GM21423 (cell line): ENCODE data around the gene ABL1.

Source experiments
- ATAC-seq: cut with Tn5 transposase; IDR thresholded peaks from one replicate; pipeline ENCODE4 v1.9.1; 2021; ENCODE audit warnings: mild to moderate bottlenecking, moderate library complexity; ENCODE audit not compliant: unreplicated experiment

ABL1 gene

DNA sequence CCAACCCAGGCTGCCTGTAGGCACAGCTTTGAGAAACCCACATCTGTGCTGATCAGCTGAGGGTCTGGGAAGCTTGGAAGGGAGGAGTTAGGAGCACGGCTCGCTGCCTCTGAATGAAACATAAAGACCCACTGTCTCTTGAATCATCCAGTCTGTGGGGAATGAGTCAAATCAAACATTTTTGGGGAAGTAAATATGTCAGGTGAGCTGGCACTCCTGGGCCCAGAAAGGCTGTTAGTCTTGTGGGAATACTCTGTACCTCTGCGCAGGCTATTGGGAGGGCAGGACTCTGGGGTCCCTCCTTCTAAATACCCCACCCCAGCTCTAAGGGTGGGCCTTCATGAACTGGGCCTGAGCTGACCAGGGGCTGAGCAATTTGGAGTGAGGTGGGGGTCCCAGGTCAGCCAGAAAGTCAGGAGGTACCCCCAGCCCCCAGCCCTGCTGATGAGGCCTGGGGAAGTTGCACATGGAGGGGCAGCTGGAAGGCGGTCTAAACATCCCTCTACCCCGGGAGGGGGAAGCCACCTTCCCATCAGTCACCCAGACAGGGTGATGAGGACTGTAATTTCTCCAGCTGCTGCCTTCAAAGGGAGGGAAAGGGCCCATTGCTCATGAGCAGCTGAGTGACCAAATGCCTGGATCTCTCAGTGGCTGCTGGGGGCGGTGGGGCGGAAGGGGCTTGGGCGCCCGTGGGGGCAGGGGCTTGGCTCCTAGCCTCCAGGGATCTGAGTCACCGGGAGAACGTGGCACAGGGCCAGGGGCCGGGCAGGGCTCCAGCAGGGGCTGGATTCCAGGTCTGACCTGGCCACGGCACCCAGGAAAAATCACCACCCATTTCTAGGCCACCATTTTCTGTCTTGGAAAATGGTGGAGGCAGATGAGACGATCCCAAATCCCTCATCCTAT is 93.2 kb downstream of the ABL1 start:
- ATAC-seq = no peak

DNA sequence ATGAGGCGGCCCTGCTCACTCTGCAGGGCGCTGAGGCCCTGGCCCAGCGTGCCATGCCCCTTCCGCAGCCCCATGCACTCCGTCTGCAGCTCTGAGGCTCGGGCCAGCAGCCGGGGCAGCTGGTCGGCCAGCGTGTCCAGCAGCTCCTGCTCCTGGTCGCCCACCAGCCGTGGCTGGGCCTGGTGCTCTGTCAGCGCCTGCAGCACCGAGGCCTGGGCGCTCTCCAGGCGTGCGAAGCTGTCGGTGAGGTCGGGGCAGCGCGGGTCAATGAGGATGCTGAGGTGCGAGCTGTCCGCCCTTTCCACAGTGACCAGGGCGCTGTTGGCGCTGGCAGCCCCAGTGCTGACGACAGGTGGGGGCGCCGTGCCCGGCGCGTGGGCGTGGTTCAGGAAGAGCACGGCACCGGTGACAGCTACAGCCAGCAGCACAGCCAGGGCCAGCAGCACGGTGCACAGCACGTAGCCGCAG is 94.6 kb downstream of the ABL1 start:
- ATAC-seq = no peak

DNA sequence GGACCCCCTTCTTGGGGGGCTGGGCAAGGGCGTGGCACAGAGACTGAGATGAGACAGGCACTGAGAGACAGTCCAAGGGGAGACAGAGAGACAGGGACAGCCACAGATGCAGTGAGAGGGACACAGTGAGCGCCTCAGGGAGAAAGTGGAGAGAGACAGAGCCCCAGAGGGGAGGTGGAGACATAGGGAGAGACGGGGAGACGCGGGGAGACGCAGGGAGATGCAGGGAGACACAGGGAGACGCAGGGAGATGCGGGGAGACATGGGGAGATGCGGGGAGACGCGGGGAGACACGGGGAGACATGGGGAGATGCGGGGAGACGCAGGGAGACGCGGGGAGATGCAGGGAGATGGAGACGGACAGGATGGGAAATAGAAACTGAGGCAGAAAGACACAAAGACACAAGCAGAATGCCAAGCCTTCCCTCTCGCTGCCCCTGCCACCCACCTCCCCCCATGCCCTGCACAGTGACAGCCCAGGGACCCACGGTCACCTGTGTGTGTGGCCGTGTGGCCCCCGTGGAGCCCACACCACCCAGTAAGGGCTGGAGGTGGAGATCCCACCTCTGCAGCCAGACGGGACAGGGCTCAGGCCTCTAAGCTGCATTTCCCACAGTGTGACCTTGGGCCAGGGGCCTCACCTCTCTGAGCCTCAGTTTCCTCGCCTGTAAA is 95.2 kb downstream of the ABL1 start:
- ATAC-seq = no peak

DNA sequence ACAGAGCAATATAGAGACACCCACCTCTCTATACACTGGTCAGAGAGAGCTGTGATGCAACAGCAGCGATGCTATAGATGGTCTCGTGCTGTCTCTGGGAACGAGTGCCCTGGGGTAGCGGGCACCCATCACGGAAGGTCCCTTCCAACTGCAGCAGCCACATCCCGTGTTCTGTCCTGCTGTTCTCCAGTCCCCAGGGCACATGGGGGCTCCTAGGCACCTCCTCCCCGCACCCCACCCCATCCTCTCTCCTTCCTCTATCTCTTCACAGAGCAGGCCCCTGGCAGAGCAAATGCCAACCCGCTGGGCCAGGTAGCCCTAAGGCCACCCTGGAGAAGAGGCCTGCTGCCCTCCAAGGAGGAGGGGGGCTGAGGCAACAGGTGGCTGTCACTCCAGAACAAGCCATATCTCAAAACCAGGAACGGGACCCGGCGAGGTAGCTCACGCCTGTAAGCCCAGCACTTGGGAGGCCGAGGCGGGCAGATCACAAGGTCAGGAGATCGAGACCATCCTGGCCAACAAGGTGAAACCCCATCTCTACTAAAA is 95.8 kb downstream of the ABL1 start:
- no peak for ATAC-seq

DNA sequence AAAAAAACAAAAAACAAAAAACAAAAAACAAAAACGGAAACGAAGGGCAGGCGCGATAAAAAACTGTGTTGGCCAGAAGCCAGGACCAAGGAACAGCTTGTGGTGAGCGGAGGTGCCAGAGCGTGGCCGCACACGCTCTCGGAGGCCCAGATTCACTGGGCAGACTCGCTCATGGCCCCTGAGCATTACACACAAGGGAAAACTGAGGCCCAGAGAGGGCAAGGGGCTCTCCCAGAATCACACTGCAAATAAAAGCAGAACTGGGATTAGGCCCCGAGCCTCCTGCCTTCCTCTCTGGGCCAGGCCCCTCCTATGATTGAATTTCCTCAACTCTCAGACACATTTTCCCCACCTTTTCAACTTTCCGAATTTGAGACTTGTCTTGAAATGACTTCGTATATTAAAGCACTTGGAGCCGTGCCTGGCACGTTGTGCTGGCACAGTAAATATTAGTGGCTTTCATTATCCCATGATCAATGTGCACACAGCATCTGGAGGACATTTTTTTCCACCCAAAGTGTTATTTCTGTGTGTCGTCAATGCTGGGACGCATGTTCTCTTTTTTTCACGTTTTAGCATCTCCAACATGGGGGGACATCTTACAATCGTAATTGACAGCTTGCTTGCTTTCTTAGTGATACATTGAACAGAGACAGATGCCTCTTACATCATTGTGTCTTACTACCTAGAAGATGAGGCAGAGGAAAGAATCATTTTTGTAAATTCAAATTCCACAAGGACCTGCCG is 96.6 kb downstream of the ABL1 start:
- no peak for ATAC-seq

DNA sequence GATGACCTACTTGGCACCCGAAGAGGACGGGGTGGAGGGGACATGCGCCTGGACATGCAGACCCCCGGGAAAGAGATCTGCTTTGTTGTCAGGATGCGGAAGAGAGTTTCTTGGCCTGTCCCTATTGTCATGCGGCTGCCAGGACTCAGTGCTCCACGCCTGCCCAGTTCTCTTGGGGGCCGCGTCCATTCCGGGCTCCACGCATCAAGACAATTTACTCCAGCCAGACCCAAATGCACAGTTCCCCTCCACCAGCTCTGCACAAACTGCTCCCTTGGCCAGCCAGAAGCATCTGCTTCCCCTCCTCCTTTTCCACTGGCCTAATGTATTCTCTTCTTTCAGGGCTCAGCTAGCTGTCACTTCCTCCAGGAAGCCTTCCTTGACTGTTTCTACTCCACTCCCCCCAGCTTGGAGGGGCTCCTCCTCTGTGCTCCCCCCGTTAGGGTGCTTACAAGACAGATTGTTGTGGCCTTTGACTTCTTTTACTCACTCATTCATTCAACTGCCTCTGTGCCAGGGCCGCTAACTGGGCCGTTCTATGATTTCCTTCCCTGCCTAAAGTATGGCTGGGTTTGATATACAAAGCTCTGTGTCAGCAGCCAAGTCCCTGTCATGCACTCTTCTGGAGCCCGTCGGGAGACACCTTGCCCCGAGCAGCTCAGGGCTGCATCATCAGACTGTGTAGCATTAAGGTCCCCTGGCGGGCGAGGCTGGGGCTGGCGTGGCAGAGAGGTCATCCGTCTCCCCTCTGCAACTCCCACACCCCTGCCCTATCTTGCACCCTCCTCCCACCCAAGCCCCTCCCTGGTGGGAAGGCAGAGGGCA is 97.4 kb downstream of the ABL1 start:
- no peak for ATAC-seq

DNA sequence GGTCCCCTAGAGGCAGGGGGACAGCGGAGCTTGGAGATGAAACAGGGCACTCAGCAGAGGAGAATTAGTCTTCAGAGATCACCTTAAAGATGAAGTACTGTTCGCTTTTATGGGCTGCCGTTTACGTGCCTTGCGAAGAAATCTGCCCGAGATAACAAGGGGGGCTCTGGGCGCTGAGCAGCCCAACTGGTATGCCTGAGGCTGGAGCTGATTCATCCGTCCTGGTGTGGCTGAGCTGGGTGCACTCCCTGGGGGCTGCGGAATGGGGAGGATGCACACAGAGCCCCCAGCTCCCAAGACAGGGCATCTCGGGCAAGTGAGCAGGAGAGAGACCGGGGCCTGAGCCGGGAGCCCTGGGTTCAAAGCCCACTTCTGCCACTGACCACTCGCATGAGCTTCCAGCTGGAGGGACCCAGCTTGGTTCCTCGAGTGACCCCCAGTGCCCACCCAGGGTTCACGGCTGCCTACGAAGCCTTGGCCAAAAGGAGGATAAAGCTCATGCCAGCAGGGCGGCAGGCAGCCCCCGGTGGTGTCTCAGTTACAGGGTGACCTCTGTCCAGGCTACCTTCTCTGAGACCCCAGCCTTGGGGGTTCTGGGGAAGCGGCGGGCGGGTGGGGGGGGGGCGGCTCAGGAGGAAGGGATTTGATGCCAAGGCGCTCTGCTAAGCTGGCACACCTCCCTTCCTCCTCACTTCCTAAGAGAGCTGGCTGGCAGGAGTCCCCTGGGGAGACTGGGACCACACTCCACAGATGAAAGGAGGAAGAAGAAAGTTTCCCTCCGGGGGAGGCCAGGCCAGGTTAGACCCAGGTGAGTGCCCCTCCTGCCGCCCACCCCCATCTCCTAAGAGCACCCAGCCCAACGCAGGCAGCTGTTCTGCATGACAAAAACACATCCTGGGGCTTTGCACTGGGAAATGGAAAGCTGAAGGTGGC is 98.3 kb downstream of the ABL1 start:
- ATAC-seq = no peak

DNA sequence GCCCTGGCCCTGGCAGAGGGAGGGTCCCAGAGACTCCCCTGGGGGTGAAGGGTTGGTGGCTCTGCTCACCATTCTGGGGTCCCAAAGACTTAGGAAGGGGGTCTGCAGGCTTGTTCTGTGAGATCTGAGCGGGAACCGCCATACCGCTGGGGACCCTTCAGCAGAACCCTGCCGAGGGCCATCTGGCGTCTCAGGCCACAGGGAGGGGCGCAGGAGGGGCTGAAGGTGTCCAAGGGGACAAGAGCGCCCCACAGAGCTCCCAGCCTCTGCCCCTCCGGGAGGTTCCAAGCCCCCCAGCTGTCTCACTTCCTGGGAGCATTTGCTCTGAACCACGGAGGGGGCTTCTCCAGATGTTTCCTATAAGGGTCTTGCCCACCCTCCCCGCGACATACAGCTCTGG is 99.2 kb downstream of the ABL1 start:
- no peak for ATAC-seq

DNA sequence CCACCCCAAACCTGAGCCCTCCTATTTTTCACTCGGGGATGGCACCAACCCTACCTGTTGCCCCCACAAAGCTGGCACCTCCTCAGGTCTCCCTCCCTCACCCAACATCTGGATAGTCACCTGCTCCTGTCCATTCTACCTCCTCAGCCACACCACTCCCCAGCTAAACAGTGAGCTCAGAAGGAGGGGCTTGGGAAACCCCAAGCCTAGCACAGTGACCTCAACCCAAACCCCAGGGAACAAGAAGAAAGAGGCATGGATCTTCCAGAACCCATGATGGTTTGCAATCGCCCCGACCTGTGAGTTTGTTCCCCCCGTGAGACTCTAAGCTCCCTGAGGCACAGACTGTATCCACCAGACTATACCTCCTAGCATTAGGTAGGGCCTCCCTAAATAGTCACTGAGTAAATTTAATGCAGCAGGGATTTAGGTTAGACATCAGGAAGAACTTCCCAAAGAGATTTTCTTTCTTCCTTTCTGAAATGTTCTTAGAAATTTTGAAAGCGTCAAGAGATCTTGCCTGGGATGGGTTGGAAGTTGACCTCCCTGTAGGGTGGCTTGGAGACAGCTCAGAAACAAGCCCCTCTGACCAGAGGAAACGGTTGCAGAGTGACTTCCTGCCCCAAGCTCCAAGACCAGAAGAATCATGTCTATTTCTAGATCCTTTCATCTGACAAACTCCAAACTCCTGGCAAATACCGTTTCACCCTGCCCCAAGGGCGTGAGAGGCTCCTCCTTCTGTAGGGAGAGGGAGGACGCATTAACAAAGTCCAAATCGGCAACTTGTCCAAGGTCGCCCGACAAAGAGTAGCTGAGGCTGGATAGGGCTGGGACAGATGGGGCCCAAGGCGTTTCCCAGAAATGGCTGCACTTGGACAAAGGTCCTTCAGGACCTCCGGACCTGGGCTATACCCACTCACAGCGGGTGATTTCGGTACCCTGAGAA is 99.9 kb downstream of the ABL1 start:
- ATAC-seq = no peak

DNA sequence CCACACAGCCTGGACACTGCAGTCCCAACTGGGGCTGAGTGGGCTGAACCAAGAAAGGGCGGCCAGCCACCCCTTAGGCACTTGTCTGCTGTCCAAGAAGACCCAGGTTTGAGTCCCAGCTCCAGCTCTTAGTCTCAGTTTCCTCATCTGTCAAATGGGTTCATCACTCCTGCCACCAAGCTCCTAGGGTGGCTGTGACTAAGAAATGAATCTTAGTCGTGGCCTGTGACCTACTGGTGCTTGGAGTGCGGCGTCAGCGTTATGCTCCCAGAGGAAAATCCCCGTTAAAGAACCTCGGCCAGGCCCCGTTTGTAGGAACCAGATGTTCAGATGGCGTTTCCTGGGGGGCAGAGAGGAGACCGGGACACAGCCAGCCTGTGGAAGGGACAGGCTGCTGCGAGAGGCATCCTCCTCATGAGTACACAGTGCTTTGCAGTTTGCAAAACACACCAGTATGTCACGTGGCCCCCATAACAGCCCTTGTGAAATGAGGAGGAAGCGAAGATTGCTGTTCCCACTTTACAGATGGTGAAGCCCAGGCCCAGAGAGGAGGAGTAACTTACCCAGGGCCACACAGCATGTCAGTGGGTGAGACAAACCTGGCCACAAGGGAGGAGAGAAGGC is 100.7 kb downstream of the ABL1 start:
- ATAC-seq = no peak

DNA sequence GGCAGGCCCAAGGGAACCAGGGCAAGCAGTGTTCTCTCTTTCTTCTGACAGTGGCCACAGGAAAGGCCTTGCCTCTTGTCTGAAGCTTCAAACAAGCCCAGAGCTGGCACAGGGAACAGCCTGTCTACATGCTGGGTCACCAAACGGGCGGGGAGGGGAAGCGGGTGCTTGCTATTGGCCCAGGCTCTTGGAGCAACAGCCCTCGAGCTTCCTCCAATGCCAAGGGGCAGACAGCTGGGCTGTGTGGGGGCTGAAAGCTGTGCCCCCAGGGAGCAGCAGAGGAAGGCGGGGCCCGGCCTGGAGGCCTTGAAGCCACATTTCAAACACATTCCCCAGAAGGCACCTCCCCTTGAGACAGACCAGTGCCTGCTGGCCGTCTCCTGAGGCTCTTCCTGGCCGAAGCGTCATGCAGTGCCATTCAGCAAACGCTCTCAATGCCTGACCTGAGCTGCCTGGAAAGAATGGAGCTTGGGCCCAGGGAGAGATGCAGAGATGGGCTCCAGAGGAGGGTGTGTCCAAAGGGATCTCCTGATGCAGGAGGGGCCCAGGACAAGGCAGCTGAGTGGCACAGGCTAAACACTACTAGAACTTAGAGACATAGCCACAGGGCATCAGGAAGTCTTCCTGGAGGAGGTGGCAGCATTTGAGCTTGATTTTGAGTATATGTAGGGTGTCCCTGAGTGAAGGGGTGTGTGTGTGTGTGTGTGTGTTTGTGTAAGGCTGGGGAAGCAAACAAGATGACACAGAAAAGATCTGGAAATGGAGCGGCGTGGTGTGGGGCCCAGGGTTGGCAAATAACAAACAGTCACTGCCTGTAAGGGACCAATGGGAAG is 101.4 kb downstream of the ABL1 start:
- no peak for ATAC-seq
